Skeletal muscle cell (primary cell): Measurements from ENCODE around the gene MPST.

Source experiments
- DNase-seq: peaks from one replicate; pipeline ENCODE4 v3.0.0-alpha.2; 2010; ENCODE audit warnings: low read depth
- H3K4me3 ChIP-seq: 2 replicates; pipeline ENCODE4 v1.5.1; 2011; ENCODE audit warnings: low read depth, mild to moderate bottlenecking, control low read depth, low read length, moderate library complexity

MPST gene

GRCh38 chr22:37057226-37057625, 37.7 kb downstream of the MPST start:
- no peak for DNase-seq
- no peak overlapping the region for H3K4me3 ChIP-seq

GRCh38 chr22:37057796-37058510, 38.4 kb downstream of the MPST start:
- DNase-seq = no peak
- H3K4me3 ChIP-seq = no peak overlapping the region

GRCh38 chr22:37058917-37059701, 39.6 kb downstream of the MPST start:
- DNase-seq = no peak
- H3K4me3 ChIP-seq = no peak overlapping the region

GRCh38 chr22:37059876-37060449, 40.4 kb downstream of the MPST start:
- no peak for DNase-seq
- H3K4me3 ChIP-seq = no peak overlapping the region

GRCh38 chr22:37060801-37061610, 41.5 kb downstream of the MPST start:
- H3K4me3 ChIP-seq = no peak overlapping the region
- no peak for DNase-seq

GRCh38 chr22:37061611-37062375, 42.3 kb downstream of the MPST start:
- H3K4me3 ChIP-seq = no peak overlapping the region
- no peak for DNase-seq

GRCh38 chr22:37062376-37062675, 42.8 kb downstream of the MPST start:
- DNase-seq = no peak
- no peak overlapping the region for H3K4me3 ChIP-seq

- no peak overlapping the region for H3K4me3 ChIP-seq
- no peak for DNase-seq
Measured at GRCh38 chr22:37062702-37063381, 43.3 kb downstream of the MPST start.

- DNase-seq = no peak
- no peak overlapping the region for H3K4me3 ChIP-seq
Measured at GRCh38 chr22:37063431-37064420, 44.2 kb downstream of the MPST start.

- no peak overlapping the region for H3K4me3 ChIP-seq
- no peak for DNase-seq
Measured at GRCh38 chr22:37064553-37064952, 45.0 kb downstream of the MPST start.

- DNase-seq = no peak
- H3K4me3 ChIP-seq = no peak overlapping the region
Measured at GRCh38 chr22:37065180-37065579, 45.6 kb downstream of the MPST start.

- no peak overlapping the region for H3K4me3 ChIP-seq
Measured at GRCh38 chr22:37065961-37066360, 46.4 kb downstream of the MPST start.

GRCh38 chr22:37067428-37067827, 47.9 kb downstream of the MPST start:
- H3K4me3 ChIP-seq = no peak overlapping the region
- DNase-seq = no peak

More at GRCh38 chr22:37065961-37066360, 46.4 kb downstream of the MPST start:
- DNase-seq = no peak

GRCh38 chr22:37068859-37069258, 49.3 kb downstream of the MPST start:
- no peak for DNase-seq
- no peak overlapping the region for H3K4me3 ChIP-seq

- no peak for DNase-seq
- H3K4me3 ChIP-seq = no peak overlapping the region
Measured at GRCh38 chr22:37069319-37069718, 49.8 kb downstream of the MPST start.

GRCh38 chr22:37069719-37070118, 50.2 kb downstream of the MPST start:
- DNase-seq = no peak
- no peak overlapping the region for H3K4me3 ChIP-seq

- no peak overlapping the region for H3K4me3 ChIP-seq
- DNase-seq = no peak
Measured at GRCh38 chr22:37070334-37070733, 50.8 kb downstream of the MPST start.

GRCh38 chr22:37070744-37071143, 51.2 kb downstream of the MPST start:
- no peak overlapping the region for H3K4me3 ChIP-seq
- DNase-seq = no peak
